ENCODE results near the gene DNTT.
A peak's percentile ranks its signal among the peaks of the same experiment; 100 is the strongest.

Gene DNTT

DNA sequence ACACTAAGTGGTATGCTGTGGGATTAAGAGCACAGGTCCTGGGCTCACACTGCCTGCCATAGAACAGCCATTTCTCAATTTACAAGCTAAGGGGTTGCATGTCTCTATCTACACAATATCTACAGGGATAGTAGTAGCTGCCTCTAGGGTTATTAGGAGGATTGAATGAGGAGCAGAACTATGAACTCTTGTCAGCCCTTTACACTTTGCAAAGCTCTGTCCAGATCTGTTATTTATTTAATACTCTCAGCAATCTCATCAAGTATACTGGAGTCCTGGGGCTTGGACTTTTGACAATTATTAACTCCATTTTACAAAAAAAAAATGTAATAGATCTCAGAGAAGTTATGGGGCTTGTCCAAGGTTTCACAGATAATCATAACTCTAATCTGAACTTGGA, 47.8 kb downstream of the DNTT start:
- no peak for DNase-seq

DNA sequence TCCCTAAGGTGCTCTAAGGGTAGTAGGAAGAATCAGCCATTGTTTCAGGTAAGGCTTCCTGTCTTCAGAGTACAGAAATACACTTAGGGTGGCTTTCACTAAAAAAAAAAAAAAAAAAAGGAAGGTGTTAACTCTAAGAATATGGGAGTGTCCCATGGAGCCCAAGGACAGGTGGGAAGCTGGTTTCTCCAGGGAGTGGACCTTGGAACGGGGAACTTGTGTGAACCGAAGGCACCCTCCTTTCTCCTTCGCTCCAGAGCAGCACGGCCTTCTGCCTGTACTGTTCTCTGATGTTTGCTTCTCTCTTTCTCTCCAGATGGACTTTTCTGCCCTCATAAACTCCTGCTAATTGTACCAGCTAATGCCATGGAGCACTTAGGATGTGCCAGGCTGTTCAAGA, 48.3 kb downstream of the DNTT start:
- no peak for DNase-seq

- no peak for DNase-seq
Observed at GRCh38 chr10:96357038-96357620, 52.9 kb downstream of the DNTT start.

DNA sequence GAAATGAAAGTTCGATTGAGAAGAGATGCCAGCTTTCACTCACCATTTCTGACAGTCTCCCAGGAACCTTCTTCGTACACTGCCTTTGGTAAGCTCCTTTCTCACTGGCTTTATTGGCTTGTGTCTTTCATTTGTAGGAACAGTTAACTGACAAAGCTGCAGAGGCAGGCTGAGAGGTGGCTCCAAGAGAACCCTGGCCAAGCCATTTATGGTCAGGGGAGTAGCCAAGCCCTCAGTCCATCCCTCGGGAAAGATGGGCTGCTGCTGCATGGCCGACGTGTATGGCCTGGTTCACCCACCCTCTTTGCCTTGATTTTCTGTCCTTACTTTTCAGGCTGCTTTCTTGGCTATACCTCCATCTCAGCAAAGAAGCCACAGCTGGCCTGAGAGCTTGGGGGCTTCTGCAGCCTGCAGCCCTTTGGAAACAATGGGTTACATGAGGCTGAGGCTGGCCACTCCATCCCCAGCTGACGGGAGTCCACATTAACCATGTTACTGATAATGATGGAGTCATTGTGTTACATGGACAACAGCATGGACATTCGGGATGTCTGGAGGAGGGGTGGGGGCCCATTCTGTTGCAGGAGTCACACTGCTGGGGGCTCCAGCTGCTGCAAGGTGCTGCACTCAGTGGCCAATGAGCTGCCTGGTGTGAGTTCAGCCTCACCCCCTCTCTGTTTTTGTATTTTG, 54.8 kb downstream of the DNTT start, which contains the start of gene OPALIN:
Gene OPALIN, minus strand, starts transcription at position 152 of the 690 bp plus-strand sequence. Its CDS starts 106 bp downstream, at position 46.
- DNase-seq: no peak

DNA sequence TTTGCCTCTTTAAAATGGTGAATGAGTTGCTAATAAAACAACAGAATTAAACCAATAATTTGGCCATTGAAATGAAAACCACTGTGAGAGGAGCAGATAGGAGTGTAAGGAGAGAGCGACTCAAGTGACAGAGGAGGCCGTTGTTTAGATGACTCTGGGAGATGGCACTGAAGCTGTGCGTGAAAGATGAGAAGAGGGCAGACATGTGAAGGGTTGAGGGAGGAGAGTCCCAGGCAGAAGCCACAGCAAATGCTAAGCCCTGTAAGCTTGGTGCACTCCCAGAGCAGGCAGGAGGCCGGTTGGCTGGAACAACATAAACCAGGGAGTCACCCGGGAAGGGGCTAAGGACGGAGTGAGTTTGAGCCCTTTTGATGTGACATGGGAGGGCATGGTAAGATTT, 55.4 kb downstream of the DNTT start:
- no peak for DNase-seq

GRCh38 chr10:96360331-96360730, 56.1 kb downstream of the DNTT start:
- DNase-seq: no peak

GRCh38 chr10:96360766-96361165, 56.5 kb downstream of the DNTT start:
- no peak for DNase-seq

GRCh38 chr10:96365571-96365970, 61.3 kb downstream of the DNTT start:
- DNase-seq: no peak

GRCh38 chr10:96366508-96366907, 62.3 kb downstream of the DNTT start:
- no peak for DNase-seq

DNA sequence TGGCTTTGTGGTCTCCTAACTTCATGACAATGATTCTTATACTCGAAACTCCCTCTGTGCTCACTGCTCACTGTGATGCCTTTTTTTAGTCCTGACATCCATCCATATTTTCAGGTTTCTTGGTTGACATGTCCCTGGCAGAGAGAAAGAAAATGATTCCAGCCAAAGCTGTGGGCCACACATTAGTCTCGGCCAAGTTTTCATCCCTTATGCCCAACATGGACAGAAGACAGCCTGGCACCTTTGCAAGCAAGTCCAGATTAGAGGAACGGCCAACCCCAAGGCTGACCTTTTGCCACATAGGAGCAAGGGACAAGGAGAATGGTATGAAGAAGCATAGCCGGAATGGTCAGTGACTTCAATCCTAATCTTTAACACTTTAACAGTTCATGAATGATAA, 63.2 kb downstream of the DNTT start:
- DNase-seq: no peak

GRCh38 chr10:96368971-96369370, 64.7 kb downstream of the DNTT start:
- no peak for DNase-seq

- DNase-seq: no peak
Observed at GRCh38 chr10:96369890-96370583, 65.8 kb downstream of the DNTT start.

- DNase-seq: peak; percentile 47
Observed at GRCh38 chr10:96370584-96371157, 66.4 kb downstream of the DNTT start.

DNA sequence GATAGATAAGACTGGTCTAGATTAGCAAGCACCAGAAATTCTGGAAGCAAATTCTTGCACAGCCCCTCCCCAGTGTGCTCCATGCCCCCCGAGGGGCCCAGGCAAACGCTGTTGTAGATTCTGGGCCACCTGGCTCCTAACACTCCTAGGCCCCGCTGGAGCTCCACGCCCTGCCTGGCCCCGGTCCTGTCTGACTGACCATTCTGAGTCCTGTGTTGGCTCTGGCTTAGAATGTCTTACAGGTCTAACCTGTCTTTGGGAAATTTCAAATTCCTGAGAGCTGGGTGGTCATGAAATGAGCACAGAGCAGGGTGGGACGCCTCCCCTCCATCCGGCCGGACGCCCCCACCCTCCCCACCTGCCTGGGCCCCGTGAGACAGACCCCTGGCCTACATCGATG, 67.1 kb downstream of the DNTT start:
- no peak for DNase-seq

- DNase-seq: no peak
Observed at GRCh38 chr10:96374004-96374403, 69.8 kb downstream of the DNTT start.

- DNase-seq: no peak
Observed at GRCh38 chr10:96374639-96374984, 70.4 kb downstream of the DNTT start.

- DNase-seq: peak; percentile 71
Observed at GRCh38 chr10:96374985-96375830, 71.0 kb downstream of the DNTT start.

DNA sequence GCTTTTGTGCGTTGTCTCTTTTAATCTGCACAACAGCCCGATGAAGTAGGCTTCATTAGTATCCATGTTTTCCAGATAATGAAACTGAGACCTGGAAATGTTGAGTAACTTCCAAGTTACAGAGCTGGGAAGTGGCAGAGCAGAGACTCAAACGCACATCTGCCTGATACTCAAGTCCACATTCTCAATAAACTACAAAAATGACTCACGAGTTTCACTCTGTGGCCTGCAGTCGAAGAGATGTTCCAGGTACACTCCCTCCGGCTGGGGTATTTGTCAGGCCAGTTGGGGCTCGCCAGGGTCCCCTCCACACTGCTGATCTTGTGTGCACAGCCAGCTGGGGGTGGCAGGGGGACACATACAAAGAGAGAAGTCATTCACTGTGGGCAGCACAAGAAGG, 72.2 kb downstream of the DNTT start:
- DNase-seq: no peak

DNA sequence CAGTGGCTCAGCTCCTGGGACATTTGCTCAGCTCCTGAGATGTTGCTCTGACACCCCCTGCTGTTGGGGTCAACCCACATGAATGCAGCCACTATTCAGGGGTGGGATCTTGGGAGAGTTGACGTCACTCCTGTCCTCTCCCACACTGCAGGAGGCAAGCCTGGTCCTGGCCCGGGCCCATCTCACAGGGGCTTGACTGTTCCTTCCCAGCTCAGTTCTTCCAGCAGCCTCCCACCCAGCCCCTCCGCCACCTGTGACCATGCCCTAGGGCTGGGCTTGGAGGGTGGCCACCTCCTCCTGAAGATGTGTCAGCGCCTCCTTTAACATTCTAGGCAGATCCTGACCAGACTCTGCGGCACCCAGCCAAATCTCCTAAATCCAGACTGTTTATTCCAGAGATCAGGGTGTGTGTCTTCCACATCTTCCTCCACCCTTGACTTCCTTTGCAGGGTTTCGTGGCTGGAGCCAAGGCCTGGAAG, 73.6 kb downstream of the DNTT start:
- no peak for DNase-seq

GRCh38 chr10:96378741-96379140, 74.5 kb downstream of the DNTT start:
- no peak for DNase-seq

DNA sequence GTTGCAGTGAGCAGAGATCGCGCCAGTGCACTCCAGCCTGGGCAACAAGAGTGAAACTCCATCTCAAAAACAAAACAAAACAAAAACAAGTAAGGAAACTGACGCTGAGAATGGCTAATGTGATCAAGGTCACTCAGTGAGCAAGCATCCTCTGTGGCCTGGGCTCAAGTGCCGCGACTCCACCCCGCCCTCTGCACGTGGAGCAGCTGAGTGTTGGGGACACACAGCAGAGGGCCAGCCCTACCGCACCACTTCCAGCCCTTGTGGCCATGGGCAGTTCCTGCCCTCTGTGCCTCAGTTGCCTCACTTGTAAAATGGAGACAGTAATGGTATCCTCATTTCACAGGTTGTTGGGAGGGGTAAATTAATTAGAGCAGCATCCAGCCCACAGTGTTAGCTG, 75.5 kb downstream of the DNTT start:
- DNase-seq: no peak

- no peak for DNase-seq
Observed at GRCh38 chr10:96380821-96381220, 76.6 kb downstream of the DNTT start.

- no peak for DNase-seq
Observed at GRCh38 chr10:96384506-96384905, 80.3 kb downstream of the DNTT start.
